NCI-H2227 treated with DMSO at 0.1 percent for 48 hours (cell line): ENCODE measurements around the gene NXPH1.

ENCODE experiments used
- DNase-seq: peaks from one replicate; lab custom pipeline; 2025; lab: John Stamatoyannopoulos, UW

Gene NXPH1

GRCh38 chr7:8433477-8434289 lies at the start of gene NXPH1:
NXPH1 (plus strand) TSS chr7:8433609.
- peak; percentile 85 for DNase-seq

- DNase-seq, result no peak
Observed at GRCh38 chr7:8384901-8385300, 48.5 kb upstream of the NXPH1 start.

- DNase-seq, result no peak
Observed at GRCh38 chr7:8386926-8387550, 46.4 kb upstream of the NXPH1 start.

- DNase-seq, result no peak
Observed at GRCh38 chr7:8387551-8388256, 45.7 kb upstream of the NXPH1 start.

- no peak for DNase-seq
Observed at GRCh38 chr7:8388257-8388625, 45.2 kb upstream of the NXPH1 start.

GRCh38 chr7:8389593-8390261 lies 43.7 kb upstream of the NXPH1 start:
- peak; percentile 28 for DNase-seq

- DNase-seq, result no peak
Observed at GRCh38 chr7:8390262-8390626, 43.2 kb upstream of the NXPH1 start.

GRCh38 chr7:8391353-8392062 lies 41.9 kb upstream of the NXPH1 start:
- DNase-seq, result no peak

GRCh38 chr7:8396294-8396693 lies 37.1 kb upstream of the NXPH1 start:
- DNase-seq, result no peak

- no peak for DNase-seq
Observed at GRCh38 chr7:8408871-8409270, 24.5 kb upstream of the NXPH1 start.

GRCh38 chr7:8411103-8411502 lies 22.3 kb upstream of the NXPH1 start:
- DNase-seq, result no peak

- DNase-seq, result no peak
Observed at GRCh38 chr7:8413600-8413999, 19.8 kb upstream of the NXPH1 start.

- DNase-seq, result peak; percentile 74
Observed at GRCh38 chr7:8418629-8419245, 14.7 kb upstream of the NXPH1 start.

GRCh38 chr7:8422177-8422576 lies 11.2 kb upstream of the NXPH1 start:
- DNase-seq, result no peak

GRCh38 chr7:8423057-8423456 lies 10.4 kb upstream of the NXPH1 start:
- DNase-seq, result no peak

- DNase-seq, result no peak
Observed at GRCh38 chr7:8425223-8425622, 8.2 kb upstream of the NXPH1 start.

GRCh38 chr7:8430643-8431042 lies 2.8 kb upstream of the NXPH1 start:
- no peak for DNase-seq

- peak; percentile 71 for DNase-seq
Observed at GRCh38 chr7:8434290-8435002, 1.0 kb downstream of the NXPH1 start.

GRCh38 chr7:8435095-8435494 lies 1.7 kb downstream of the NXPH1 start:
- DNase-seq, result no peak

- no peak for DNase-seq
Observed at GRCh38 chr7:8435590-8436545, 2.5 kb downstream of the NXPH1 start.
